PC-3 (cell line): Measurements from ENCODE around the gene STOML3. TPM values are rescaled to one million over a fixed set of nuclear protein-coding genes. Genes with fewer than 3 reads are reported as not detected.

Source experiments
- ATAC-seq: fragments of 200-7000 bp; cut with Tn5 transposase; 2 replicates; pipeline ENCODE4 v1.9.1; 2020; ENCODE audit warnings: mild to moderate bottlenecking, moderate library complexity
- BruUV-seq: library from RNA; stranded (reverse); fragments of 400-500 nt; replicated peaks from 2 replicates; lab custom pipeline; 2021; lab: Mats Ljungman, UMichigan
- CTCF ChIA-PET: fragments of 300-600 bp; sonication (Branson Sonifier 250); formaldehyde crosslinking; loops from one replicate; lab custom pipeline; 2022; ENCODE audit warnings: antibody characterized with exemption; lab: Charles Lee
- POLR2A ChIA-PET: fragments of 300-600 bp; sonication (Branson Sonifier 250); formaldehyde crosslinking; loops from one replicate; lab custom pipeline; 2022; ENCODE audit warnings: antibody characterized with exemption; ENCODE audit not compliant: unreplicated experiment; lab: Charles Lee
- DNase-seq: peaks from one replicate; pipeline ENCODE4 v3.0.0-alpha.2; 2015
- H2AFZ ChIP-seq: fragments of 300-600 bp; sonication (generic); 2 replicates; pipeline ENCODE4 v1.6.0; 2016; ENCODE audit warnings: antibody characterized with exemption, low read length
- H3F3A ChIP-seq: fragments of 300-600 bp; sonication (generic); one replicate; pipeline ENCODE4 v1.6.0; 2017; ENCODE audit warnings: antibody characterized with exemption, low read length, control low read depth, mild to moderate bottlenecking; ENCODE audit not compliant: unreplicated experiment
- H3K27ac ChIP-seq: fragments of 300-600 bp; sonication (generic); 2 replicates; pipeline ENCODE4 v1.5.1; 2016; ENCODE audit warnings: mild to moderate bottlenecking, low read length
- H3K27me3 ChIP-seq: fragments of 300-600 bp; sonication (generic); 2 replicates; pipeline ENCODE4 v1.6.1; 2016; ENCODE audit warnings: low read length, mixed read lengths
- H3K36me3 ChIP-seq: fragments of 300-600 bp; sonication (generic); 2 replicates; pipeline ENCODE4 v1.6.1; 2016; ENCODE audit warnings: low read depth, mixed run types, low read length, mixed read lengths
- H3K4me1 ChIP-seq: fragments of 300-600 bp; sonication (generic); 2 replicates; pipeline ENCODE4 v1.5.1; 2016; ENCODE audit warnings: low read length; ENCODE audit not compliant: insufficient read depth
- H3K4me2 ChIP-seq: fragments of 300-600 bp; sonication (generic); 2 replicates; pipeline ENCODE4 v1.6.0; 2016; ENCODE audit warnings: low read length
- H3K4me3 ChIP-seq: fragments of 300-600 bp; sonication (generic); 2 replicates; pipeline ENCODE4 v1.5.1; 2016; ENCODE audit warnings: mild to moderate bottlenecking, low read length, mixed read lengths
- H3K79me2 ChIP-seq: fragments of 300-600 bp; sonication (generic); 2 replicates; pipeline ENCODE4 v1.6.1; 2017; ENCODE audit warnings: low read length, mixed read lengths
- H3K9ac ChIP-seq: fragments of 300-600 bp; sonication (generic); 2 replicates; pipeline ENCODE4 v1.6.0; 2016; ENCODE audit warnings: mild to moderate bottlenecking, low read length
- H3K9me2 ChIP-seq: fragments of 300-600 bp; sonication (generic); replicated peaks from 2 replicates; pipeline ENCODE4 v1.6.1; 2016; ENCODE audit warnings: mixed run types, low read length, mixed read lengths
- H3K9me3 ChIP-seq: fragments of 300-600 bp; sonication (generic); 2 replicates; pipeline ENCODE4 v1.6.1; 2016; ENCODE audit warnings: low read length, mixed read lengths
- H4K20me1 ChIP-seq: fragments of 300-600 bp; sonication (generic); 2 replicates; pipeline ENCODE4 v1.6.1; 2016; ENCODE audit warnings: low read length, mixed read lengths
- EZH2 ChIP-seq: fragments of 300-600 bp; sonication (generic); IDR thresholded peaks from one replicate; pipeline ENCODE4 v1.6.1; 2017; ENCODE audit warnings: antibody characterized with exemption, mild to moderate bottlenecking, low read length; ENCODE audit not compliant: unreplicated experiment
- EZH2phosphoT487 ChIP-seq: fragments of 300-600 bp; sonication (generic); IDR thresholded peaks from 2 replicates; pipeline ENCODE4 v1.6.1; 2018; ENCODE audit warnings: mild to moderate bottlenecking, antibody characterized with exemption, low read length, borderline replicate concordance
- intact Hi-C: fragments of 100-400 bp; cut with micrococcal nuclease; formaldehyde crosslinking; loops from 2 replicates; pipeline ENCODE4 v1.9.0; 2023
- total RNA-seq: library from RNA; depleted of rRNA; stranded (reverse); fragments of >200 nt; gene quantifications from 2 replicates; pipeline ENCODE4 v1.2.3, GENCODE V29; 2014
- TF ChIP-seq, protein P1 (sequence below): fragments of 300-600 bp; sonication (generic); conservative IDR thresholded peaks from 2 replicates; pipeline ENCODE4 v1.5.1; 2017; ENCODE audit warnings: antibody characterized with exemption, low read depth, mild to moderate bottlenecking, low read length

The STOML3 gene
- total RNA-seq, 1 experiment from 2014 or later: not detected

DNA sequence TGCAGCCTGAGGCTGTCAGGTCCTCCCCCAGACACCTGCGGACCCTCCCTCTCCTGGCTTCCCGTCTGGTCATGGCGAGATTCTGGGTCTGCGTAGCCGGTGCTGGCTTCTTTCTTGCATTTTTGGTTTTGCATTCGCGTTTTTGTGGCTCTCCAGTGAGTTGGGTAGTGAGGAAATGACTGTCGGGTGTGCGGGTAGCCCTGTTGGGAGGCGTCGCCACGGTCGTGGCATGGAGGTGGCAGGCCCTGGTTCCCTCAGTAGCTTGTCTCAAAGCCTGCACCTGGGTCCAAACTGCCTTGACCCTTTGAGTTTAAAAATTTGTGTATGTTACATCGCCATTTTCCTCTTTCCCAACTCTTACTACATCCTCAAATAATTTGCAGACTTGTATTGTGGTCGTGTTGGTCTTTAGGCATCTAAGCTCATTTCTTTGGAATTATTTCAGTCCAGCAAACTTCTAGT, 48.0 kb upstream of the STOML3 start:
- Histone ChIP-seq H3F3A (no peaks in the 10 kb centered on the region), H4K20me1 (peaks cover 19% of the 10 kb centered on the region), H3K9me3 (no peaks in the 10 kb centered on the region), H2AFZ (peak overlapping the region; percentile 100), H3K27ac (peak overlapping the region; percentile 62), H3K9ac (peak overlapping the region; percentile 88), H3K79me2 (peaks cover 60% of the 10 kb centered on the region), H3K9me2 (no peaks in the 10 kb centered on the region), H3K4me2 (peak overlapping the region; percentile 100), H3K27me3 (no peaks in the 10 kb centered on the region), H3K36me3 (peaks cover 4% of the 10 kb centered on the region), H3K4me1 (peaks cover 19% of the 10 kb centered on the region), H3K4me3 (peak overlapping the region; percentile 98)
- ChIA-PET CTCF (no interaction called here), POLR2A (no interaction called here)
- ATAC-seq: peak; percentile 37
- intact Hi-C loops: no loop called here
- TF ChIP-seq EZH2 (no peak), EZH2phosphoT487 (no peak)
- TF ChIP-seq, protein P1, sequence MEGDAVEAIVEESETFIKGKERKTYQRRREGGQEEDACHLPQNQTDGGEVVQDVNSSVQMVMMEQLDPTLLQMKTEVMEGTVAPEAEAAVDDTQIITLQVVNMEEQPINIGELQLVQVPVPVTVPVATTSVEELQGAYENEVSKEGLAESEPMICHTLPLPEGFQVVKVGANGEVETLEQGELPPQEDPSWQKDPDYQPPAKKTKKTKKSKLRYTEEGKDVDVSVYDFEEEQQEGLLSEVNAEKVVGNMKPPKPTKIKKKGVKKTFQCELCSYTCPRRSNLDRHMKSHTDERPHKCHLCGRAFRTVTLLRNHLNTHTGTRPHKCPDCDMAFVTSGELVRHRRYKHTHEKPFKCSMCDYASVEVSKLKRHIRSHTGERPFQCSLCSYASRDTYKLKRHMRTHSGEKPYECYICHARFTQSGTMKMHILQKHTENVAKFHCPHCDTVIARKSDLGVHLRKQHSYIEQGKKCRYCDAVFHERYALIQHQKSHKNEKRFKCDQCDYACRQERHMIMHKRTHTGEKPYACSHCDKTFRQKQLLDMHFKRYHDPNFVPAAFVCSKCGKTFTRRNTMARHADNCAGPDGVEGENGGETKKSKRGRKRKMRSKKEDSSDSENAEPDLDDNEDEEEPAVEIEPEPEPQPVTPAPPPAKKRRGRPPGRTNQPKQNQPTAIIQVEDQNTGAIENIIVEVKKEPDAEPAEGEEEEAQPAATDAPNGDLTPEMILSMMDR: no peak
- peak; percentile 8 for DNase-seq
- BruUV-seq: TSS peak; percentile 43

DNA sequence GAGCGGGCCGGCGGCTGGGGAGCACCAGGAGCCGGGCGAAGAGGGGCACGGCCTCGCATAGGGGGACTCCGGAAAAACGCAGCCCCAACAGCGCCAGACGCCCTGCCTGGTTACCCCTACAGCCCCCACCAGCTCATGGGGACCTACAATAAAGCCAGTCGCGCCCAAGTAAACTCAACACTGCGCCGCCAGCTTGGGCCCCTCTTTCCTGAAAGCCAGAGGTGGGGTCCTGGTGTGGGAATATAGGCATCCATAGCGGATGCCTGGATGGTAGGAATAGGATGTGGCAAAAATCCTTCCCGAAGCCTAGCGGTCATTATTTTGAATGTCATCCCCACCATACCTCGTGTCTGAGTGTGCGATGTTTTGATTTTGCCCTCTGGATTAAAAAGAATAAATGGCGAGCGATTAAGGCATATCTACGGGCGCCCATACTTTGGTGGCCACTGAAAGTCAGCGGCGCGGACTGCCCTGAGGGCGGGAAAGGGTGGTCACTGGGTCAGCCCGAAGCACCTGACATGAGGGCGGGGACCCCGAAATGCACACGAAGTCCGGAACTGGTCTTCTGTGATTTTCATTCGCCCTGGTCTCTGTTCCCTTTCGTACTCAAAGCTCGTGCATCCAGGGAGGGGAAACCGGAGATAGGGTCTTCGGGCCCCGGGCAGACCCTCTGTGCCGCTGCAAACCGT, 47.4 kb upstream of the STOML3 start, which contains the start of the genes NHLRC3 and PROSER1:
NHLRC3 (plus strand) TSS at position 577 of the 689 bp plus-strand sequence. CDS start 184 bp downstream, outside the sequence.
PROSER1 (minus strand) TSS at position 210 of the 689 bp plus-strand sequence. CDS start 847 bp downstream, outside the sequence.
- no TSS peak for BruUV-seq
- Histone ChIP-seq H3K9me3 (no peaks in the 10 kb centered on the region), H3K9ac (peak within 1 kb of the TSS; percentile 88), H2AFZ (peak within 1 kb of the TSS; percentile 100), H4K20me1 (peaks cover 19% of the 10 kb centered on the region), H3K9me2 (no peaks in the 10 kb centered on the region), H3K27me3 (no peaks in the 10 kb centered on the region), H3K36me3 (peaks cover 8% of the 10 kb centered on the region), H3K4me2 (peak within 1 kb of the TSS; percentile 100), H3K4me1 (peaks cover 19% of the 10 kb centered on the region), H3K79me2 (peaks cover 66% of the 10 kb centered on the region), H3K4me3 (peak within 1 kb of the TSS; percentile 98), H3F3A (no peaks in the 10 kb centered on the region), H3K27ac (peak within 1 kb of the TSS; percentile 62)
- TF ChIP-seq EZH2 (no peak), EZH2phosphoT487 (no peak)
- TF ChIP-seq, protein P1: no peak
- CTCF ChIA-PET: no interaction called here
- DNase-seq (peak; percentile 74), ATAC-seq (peak; percentile 72)
- POLR2A ChIA-PET: no interaction called here
- intact Hi-C loops: no loop called here

DNA sequence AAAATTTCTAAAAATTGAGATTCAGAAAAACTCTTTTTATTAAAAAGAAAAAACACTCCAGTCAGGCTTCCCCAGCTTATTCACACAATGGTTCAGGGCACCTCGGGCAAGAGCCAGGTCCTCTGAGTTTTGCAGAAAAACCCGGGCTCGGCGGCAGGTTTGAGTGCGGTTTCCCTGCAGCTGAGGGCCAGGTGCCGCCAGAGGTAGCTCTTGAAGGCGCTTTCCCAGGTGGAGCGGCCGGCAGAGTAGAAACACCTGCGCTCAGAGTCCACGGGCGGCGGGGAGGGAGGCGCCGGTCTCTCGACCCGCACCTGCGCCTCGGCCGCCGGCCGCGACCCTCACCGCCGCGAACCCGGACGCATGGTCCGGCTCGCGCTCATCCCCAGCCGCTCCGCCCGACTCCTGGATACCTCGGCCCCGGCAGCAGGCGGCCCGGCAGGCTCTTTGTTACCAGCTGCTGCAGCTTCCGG, 46.8 kb upstream of the STOML3 start:
- CTCF ChIA-PET: no interaction called here
- no peak; the same call in 1 of the 2 replicates for ATAC-seq
- intact Hi-C loops: no loop called here

More for the DNA sequence above, 46.8 kb upstream of the STOML3 start:
- TF ChIP-seq EZH2phosphoT487 (no peak), EZH2 (no peak)
- TF ChIP-seq, protein P1: no peak
- H3F3A ChIP-seq: no peaks in the 10 kb centered on the region
- POLR2A ChIA-PET: no interaction called here
- H4K20me1 ChIP-seq: peaks cover 19% of the 10 kb centered on the region
- no peaks in the 10 kb centered on the region for H3K27me3 ChIP-seq
- no peak for DNase-seq
- peak overlapping the region; percentile 100 for H3K4me2 ChIP-seq
- H3K27ac ChIP-seq: peak overlapping the region; percentile 62
- peak overlapping the region; percentile 98 for H3K4me3 ChIP-seq
- peak overlapping the region; percentile 100 for H2AFZ ChIP-seq
- no peaks in the 10 kb centered on the region for H3K9me2 ChIP-seq
- BruUV-seq: no TSS peak
- peaks cover 8% of the 10 kb centered on the region for H3K36me3 ChIP-seq
- H3K79me2 ChIP-seq: peaks cover 70% of the 10 kb centered on the region
- H3K4me1 ChIP-seq: peaks cover 19% of the 10 kb centered on the region
- no peaks in the 10 kb centered on the region for H3K9me3 ChIP-seq
- H3K9ac ChIP-seq: peak overlapping the region; percentile 88
